K562 (cell line): ENCODE measurements around the gene FATE1. TPM values are rescaled to one million over a fixed set of nuclear protein-coding genes. Genes with fewer than 3 reads are reported as not detected.

ENCODE experiments used
- ATAC-seq: fragments of 200-7000 bp; cut with Tn5 transposase; 3 replicates; pipeline ENCODE4 v1.9.1; 2020; ENCODE audit warnings: moderate library complexity
- BruUV-seq: library from RNA; stranded (reverse); fragments of 400-500 nt; replicated peaks from 2 replicates; lab custom pipeline; 2021; lab: Mats Ljungman, UMichigan
- CTCF ChIA-PET: fragments of 300-600 bp; formaldehyde crosslinking; extraction: SDS; loops from one replicate; lab custom pipeline; 2021; ENCODE audit warnings: low intra/inter-chr PET ratio; lab: Yijun Ruan, JAX
- POLR2A ChIA-PET: fragments of 300-600, 350-650 bp; sonication (Branson Sonifier 250); formaldehyde crosslinking; extraction: SDS; loops from one replicate; lab custom pipeline; 2021; ENCODE audit warnings: antibody characterized with exemption, inconsistent platforms; lab: Yijun Ruan, JAX
- DNase-seq, 4 experiments: peaks; one replicate each; pipeline versions ENCODE4 v3.0.0 to v3.0.0-alpha.2; 2011 to 2018; ENCODE audit warnings: low spot score in 3 of 4, mixed read lengths in 3 of 4; ENCODE audit errors: extremely low read depth in 1 of 4
- FAIRE-seq: peaks from 2 replicates; lab custom pipeline; 2011; peaks lifted over from hg19 to GRCh38; lab: Jason Lieb, UNC
- H2AFZ ChIP-seq: 2 replicates; pipeline ENCODE4 v1.6.0; 2011; ENCODE audit warnings: low read depth, low read length, control low read depth, inconsistent platforms
- H3K27ac ChIP-seq: fragments of 200-600 bp; 3 replicates; pipeline ENCODE4 v1.8.0; 2011; ENCODE audit warnings: low read depth, mild to moderate bottlenecking, control low read depth, inconsistent platforms, low read length, moderate library complexity, mixed read lengths; ENCODE audit errors: extremely low read depth
- H3K27me3 ChIP-seq, 2 experiments: fragments of 300-600 bp in 1 of 2; 2 replicates in 1 of 2; 3 replicates in 1 of 2; pipeline versions ENCODE4 v1.6.0 to v1.8.0; 2011; ENCODE audit warnings: inconsistent platforms in 2 of 2, low read length in 2 of 2, mild to moderate bottlenecking in 1 of 2, mixed read lengths in 1 of 2, moderate library complexity in 1 of 2; ENCODE audit not compliant: control insufficient read depth in 2 of 2, insufficient read depth in 2 of 2
- H3K36me3 ChIP-seq: fragments of 300-600 bp; 3 replicates; pipeline ENCODE4 v1.8.0; 2011; ENCODE audit warnings: mild to moderate bottlenecking, low read length, inconsistent platforms; ENCODE audit not compliant: control insufficient read depth, insufficient read depth
- H3K4me1 ChIP-seq, 2 experiments: fragments of 200-600 bp in 1 of 2; replicated peaks in 1 of 2; 2 replicates in 1 of 2; 3 replicates in 1 of 2; pipeline versions ENCODE4 v1.5.1 to v1.8.0; 2011; ENCODE audit warnings: inconsistent platforms in 2 of 2, low read length in 2 of 2, mild to moderate bottlenecking in 1 of 2, mixed read lengths in 1 of 2, moderate library complexity in 1 of 2; ENCODE audit not compliant: control insufficient read depth in 2 of 2, insufficient read depth in 2 of 2
- H3K4me2 ChIP-seq: 2 replicates; pipeline ENCODE4 v1.6.1; 2011; ENCODE audit warnings: low read length, control low read depth, inconsistent platforms, mixed read lengths; ENCODE audit not compliant: insufficient read depth
- H3K4me3 ChIP-seq: fragments of 200-600 bp; sonication (generic), shearing (Covaris generic); 2 replicates; pipeline ENCODE4 v1.5.1; 2016; ENCODE audit warnings: control low read depth, inconsistent platforms
- H3K79me2 ChIP-seq: fragments of 200-600 bp; 3 replicates; pipeline ENCODE4 v1.8.0; 2011; ENCODE audit warnings: low read length, inconsistent platforms; ENCODE audit not compliant: control insufficient read depth, insufficient read depth
- H3K9ac ChIP-seq, 2 experiments: 2 replicates each; pipeline versions ENCODE4 v1.6.0 to v1.6.1; 2011; ENCODE audit warnings: low read depth in 2 of 2, low read length in 2 of 2, control low read depth in 1 of 2, inconsistent platforms in 1 of 2, mild to moderate bottlenecking in 1 of 2, mixed read lengths in 1 of 2; ENCODE audit not compliant: insufficient read depth in 1 of 2
- H3K9me1 ChIP-seq: one replicate; pipeline ENCODE4 v1.6.0; 2011; ENCODE audit warnings: inconsistent platforms, mild to moderate bottlenecking, low read length, moderate library complexity; ENCODE audit not compliant: control insufficient read depth, insufficient read depth
- H3K9me3 ChIP-seq: replicated peaks from 2 replicates; pipeline ENCODE4 v1.5.1; 2011; ENCODE audit warnings: low read depth, low read length, inconsistent platforms; ENCODE audit not compliant: control insufficient read depth, insufficient read depth
- H4K20me1 ChIP-seq: replicated peaks from 2 replicates; pipeline ENCODE4 v1.6.1; 2011; ENCODE audit warnings: low read length, inconsistent platforms, mixed read lengths; ENCODE audit not compliant: control insufficient read depth, insufficient read depth
- CHD7 ChIP-seq: fragments of 200-600 bp; sonication (generic); IDR thresholded peaks from one replicate; pipeline ENCODE4 v1.6.1; 2012; ENCODE audit warnings: mild to moderate bottlenecking, low read depth, low read length, inconsistent platforms
- FOXJ2 ChIP-seq: fragments of 200-800 bp; sonication (Bioruptor generic); IDR thresholded peaks from 2 replicates; pipeline ENCODE4 v1.6.1; 2016; ENCODE audit warnings: missing genetic modification characterization, missing compliant biosample characterization
- KLF10 ChIP-seq: fragments of 250-450 bp; sonication (Bioruptor Pico); IDR thresholded peaks from 2 replicates; pipeline ENCODE4 v1.6.1; 2021; ENCODE audit warnings: matching md5 sums
- NCOA1 ChIP-seq: fragments of 450-650 bp; IDR thresholded peaks from 2 replicates; pipeline ENCODE4 v1.6.1; 2016; ENCODE audit warnings: low read depth
- ZHX1 ChIP-seq: fragments of 150-350 bp; conservative IDR thresholded peaks from 2 replicates; pipeline ENCODE4 v1.6.1; 2014; ENCODE audit warnings: low read length
- ZNF263 ChIP-seq: sonication (generic); formaldehyde crosslinking; IDR thresholded peaks from 2 replicates; pipeline ENCODE4 v1.8.0; 2022; ENCODE audit warnings: mild to moderate bottlenecking, missing genetic modification reagents, borderline replicate concordance
- WGBS: fragments of 100-300 bp; shearing (Covaris generic); methylation state at CpG from one replicate; pipeline ENCODE4 v1.1.6; 2016; ENCODE audit warnings: low coverage, mixed read lengths; ENCODE audit not compliant: insufficient coverage; ENCODE audit errors: missing lambda C conversion rate; 5-methylcytosine and 5-hydroxymethylcytosine counted together
- in situ Hi-C: fragments of 300-500 bp; cut with MboI; formaldehyde crosslinking; loops from 4 replicates; pipeline ENCODE4 v1.15.0; 2018; ENCODE audit warnings: inconsistent platforms, mixed read lengths
- intact Hi-C: fragments of 100-400 bp; cut with micrococcal nuclease; formaldehyde crosslinking; loops from 2 replicates; pipeline ENCODE4 v1.14.2; 2022
- polyA plus RNA-seq, 8 experiments: library from polyadenylated mRNA; depleted of rRNA in 4 of 8; stranded (reverse) in 5 of 8; unstranded in 3 of 8; fragments of >200 nt; fragmentation: Nextera tagmentation in 2 of 8; fragmentation: Illumina TruSeq in 1 of 8; extraction: Ambion mirVana in 2 of 8; extraction: Trizol in 1 of 8; gene quantifications; 2 replicates each; pipeline versions ENCODE4 v1.2.1 to v1.2.3, GENCODE V29; 2011 to 2014; ENCODE audit warnings: inconsistent platforms in 1 of 8, missing spikeins in 1 of 8
- total RNA-seq, 7 experiments: library from RNA; depleted of rRNA in 6 of 7; stranded (reverse); fragments of >200 nt in 6 of 7; fragmentation: Illumina TruSeq in 2 of 7; extraction: Trizol in 2 of 7; gene quantifications; 2 replicates each; pipeline versions ENCODE4 v1.2.1 to v1.2.3, GENCODE V29; 2011 to 2021; ENCODE audit warnings: low replicate concordance in 1 of 7

The FATE1 gene
- total and polyA plus RNA-seq, 9 of the 15 experiments (the other 6 are each of a cell fraction or from before 2014, with no cell fraction given), result not detected

- 3% methylated on average over 5 of the region's 7 CpGs for WGBS
- Histone ChIP-seq H3K36me3 (no peaks in the 10 kb centered on the region), H3K4me3 (no peak overlapping the region), H3K9ac (no peak overlapping the region), H2AFZ (no peak overlapping the region), H3K9me3 (no peaks in the 10 kb centered on the region), H3K4me1 (peaks cover 0 to 7% of the 10 kb centered on the region in 2 experiments; a peak in 2 of 5 replicates), H3K27ac (no peak overlapping the region), H3K27me3 (peaks cover 0 to 11% of the 10 kb centered on the region in 2 experiments; a peak in 1 of 5 replicates), H3K4me2 (no peak overlapping the region), H3K79me2 (no peaks in the 10 kb centered on the region), H3K9me1 (no peaks in the 10 kb centered on the region), H4K20me1 (no peaks in the 10 kb centered on the region)
- ChIA-PET POLR2A (interaction anchor here (0.6 kb wide), 1 partner anchor 13 kb away, joined by 3 read pairs; no protein-coding TSS in a partner anchor), CTCF (no interaction called here)
- no peak for ATAC-seq
- intact Hi-C loops (no loop called here), in situ Hi-C loops (no loop called here)
- no peak for FAIRE-seq
- no TSS peak for BruUV-seq
- no peak for DNase-seq
- TF ChIP-seq FOXJ2 (tag) (no peak), NCOA1 (no peak), ZNF263 (CRISPR knock-in tag) (no peak), ZHX1 (no peak), KLF10 (CRISPR knock-in tag) (no peak), CHD7 (no peak)
Observed at GRCh38 chrX:151724563-151725337, 8.9 kb downstream of the FATE1 start.
